Measurements from ENCODE around the gene APOL6.

DNA sequence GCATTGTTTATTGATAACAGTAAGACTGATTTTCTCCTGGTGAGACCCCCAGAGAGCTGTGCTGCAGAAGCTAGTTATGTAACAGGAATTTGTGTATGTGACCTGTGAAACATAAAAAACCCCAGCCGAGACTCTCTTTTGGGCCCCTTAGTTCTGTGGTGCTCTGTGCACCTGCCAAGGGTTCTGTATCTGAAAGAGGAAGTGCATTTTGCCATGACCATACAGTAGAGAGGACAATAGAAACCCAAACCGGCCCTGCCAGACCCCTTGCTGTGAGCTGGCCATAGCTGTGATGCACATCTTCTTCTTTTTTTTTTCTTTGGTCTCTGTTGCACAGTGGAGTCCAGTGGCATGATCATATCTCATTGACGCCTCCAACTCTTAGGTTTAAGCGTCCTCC lies 38.1 kb downstream of the APOL6 start:
- no peak for TF ChIP-seq POLR2A (IDR thresholded peaks at IDR 0.05; ENCODE audit: low read length)
- TF ChIP-seq GATA1 (IDR thresholded peaks at IDR 0.05; ENCODE audit: low read depth, low read length): no peak
